Measurements from ENCODE around the gene OLFM1. TPM values are rescaled to one million over a fixed set of nuclear protein-coding genes. Genes with fewer than 3 reads are reported as not detected.
A peak's percentile ranks its signal among the peaks of the same experiment; 100 is the strongest.
"Not testable (repeated sequence)": the region's sequence is repeated elsewhere in the genome, so short reads cannot be mapped to it uniquely, and the experiment has no call there.

The OLFM1 gene
- total RNA-seq, 2 experiments from 2014 or later, result not detected

DNA sequence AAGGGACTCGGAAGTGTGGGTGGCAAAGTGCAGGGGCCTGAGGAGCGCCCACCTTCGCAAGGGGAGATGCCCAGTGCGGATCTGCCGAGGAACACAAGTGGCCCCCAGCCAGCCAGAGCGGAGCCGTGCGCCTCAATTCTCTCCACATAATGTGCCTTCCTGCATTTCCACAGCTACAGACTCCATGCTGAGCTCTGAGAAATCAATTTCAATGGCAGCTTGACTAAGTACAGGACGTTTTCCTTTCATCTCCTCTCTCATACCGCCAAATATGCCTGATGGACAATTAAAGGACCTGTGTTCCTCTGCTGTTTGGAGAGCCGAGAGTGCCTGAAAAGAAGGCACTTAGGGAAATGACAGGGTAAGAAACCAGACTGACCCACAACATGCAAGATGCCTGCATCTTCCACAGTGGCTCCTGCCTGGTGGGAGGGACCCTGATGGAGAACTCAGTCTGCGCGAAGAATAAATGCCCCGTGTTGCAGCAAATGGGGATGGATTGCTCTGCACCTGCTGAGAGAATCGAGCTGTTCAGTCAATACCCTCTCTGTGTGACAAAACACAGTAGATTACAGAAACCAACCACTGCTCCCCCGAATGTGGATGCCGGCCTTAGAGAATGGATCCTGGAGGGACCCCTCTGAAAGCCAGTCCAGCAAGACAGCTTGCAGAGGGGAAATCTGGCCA lies 38.6 kb upstream of the OLFM1 start:
- Mint-ChIP-seq H3K9me3 (no peaks in the 10 kb centered on the region), H3K27ac (no peak overlapping the region), H3K4me1 (peaks cover 1% of the 10 kb centered on the region), H3K4me3 (no peak overlapping the region), H3K27me3 (peaks cover 2% of the 10 kb centered on the region), H3K36me3 (no peaks in the 10 kb centered on the region)
- POLR2A ChIA-PET, result no interaction called here
- DNase-seq (no peak), ATAC-seq (ENCODE audit: low read depth) (no peak)

DNA sequence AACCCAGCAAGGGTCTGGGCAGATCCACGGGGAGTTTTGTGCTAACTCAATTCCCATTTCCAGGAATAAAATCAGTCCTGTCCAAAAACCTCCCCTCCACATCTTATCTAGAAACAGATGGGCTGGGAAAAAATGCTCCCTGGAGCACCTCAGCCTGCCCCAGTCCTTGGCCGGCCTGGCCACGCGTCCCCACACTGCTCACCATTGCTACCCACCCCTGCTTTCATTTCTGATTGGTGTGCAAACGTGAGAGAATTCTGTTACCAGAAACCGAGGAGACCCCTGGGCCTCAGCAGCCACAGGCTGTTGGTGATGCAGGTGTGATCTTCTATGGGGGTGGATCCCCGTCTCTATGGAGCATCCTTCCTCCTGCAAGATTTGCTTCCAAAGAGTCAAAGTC lies 38.0 kb upstream of the OLFM1 start:
- ATAC-seq (ENCODE audit: low read depth) (no peak), DNase-seq (no peak)
- Mint-ChIP-seq H3K9me3 (no peaks in the 10 kb centered on the region), H3K4me1 (peaks cover 1% of the 10 kb centered on the region), H3K27me3 (peaks cover 2% of the 10 kb centered on the region), H3K4me3 (no peak overlapping the region), H3K36me3 (no peaks in the 10 kb centered on the region), H3K27ac (no peak overlapping the region)
- POLR2A ChIA-PET, result no interaction called here

DNA sequence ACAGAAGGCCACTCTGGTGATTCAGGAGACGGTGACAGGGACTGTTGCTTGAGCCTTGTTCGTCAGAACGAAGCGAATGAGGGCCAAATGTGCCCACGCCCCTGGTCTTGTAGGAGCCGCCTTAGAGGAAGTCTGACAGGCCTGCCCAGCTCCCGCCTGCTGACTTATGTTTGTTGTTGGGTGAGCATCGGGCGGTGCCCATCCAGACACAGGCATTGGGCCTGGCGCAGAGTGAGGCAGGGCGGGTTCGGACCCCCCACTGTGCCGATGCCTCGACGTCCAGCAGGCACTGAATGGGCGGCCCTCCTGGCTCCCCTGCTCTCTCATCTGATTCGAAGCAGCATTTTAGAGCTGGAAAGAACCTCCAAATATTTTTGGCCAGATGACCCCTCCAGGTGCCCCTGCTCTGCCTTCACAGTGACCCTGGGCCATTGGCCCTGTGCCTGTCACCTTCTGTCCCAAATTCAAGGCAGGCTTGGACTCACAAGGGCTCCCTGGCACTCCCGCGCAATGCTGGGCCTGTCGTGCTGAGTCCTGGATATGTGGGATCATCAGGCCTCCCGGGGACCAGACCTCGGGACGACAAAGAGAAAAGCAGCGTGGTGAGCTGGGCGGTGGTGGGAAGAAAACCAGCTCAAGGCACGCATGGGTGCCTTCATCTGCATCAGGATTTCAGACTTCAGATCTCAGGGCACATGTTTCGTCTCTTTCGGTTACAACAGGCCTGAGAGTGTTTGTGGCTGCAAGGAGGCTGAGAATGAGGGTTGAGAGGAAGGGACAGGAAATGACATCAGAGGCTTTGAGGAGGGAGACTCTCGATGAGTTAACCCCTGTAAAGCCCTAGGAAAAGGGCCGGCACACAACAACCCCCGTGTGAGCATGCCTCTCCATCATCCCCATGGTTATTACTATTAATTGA lies 37.1 kb upstream of the OLFM1 start:
- H3K4me1 Mint-ChIP-seq, result peaks cover 1% of the 10 kb centered on the region
- no peaks in the 10 kb centered on the region for H3K9me3 Mint-ChIP-seq
- no peak overlapping the region for H3K4me3 Mint-ChIP-seq
- no peak for DNase-seq
- no peaks in the 10 kb centered on the region for H3K36me3 Mint-ChIP-seq
- POLR2A ChIA-PET, result no interaction called here
- peaks cover 2% of the 10 kb centered on the region for H3K27me3 Mint-ChIP-seq
- ATAC-seq (ENCODE audit: low read depth), result no peak
- H3K27ac Mint-ChIP-seq, result no peak overlapping the region

DNA sequence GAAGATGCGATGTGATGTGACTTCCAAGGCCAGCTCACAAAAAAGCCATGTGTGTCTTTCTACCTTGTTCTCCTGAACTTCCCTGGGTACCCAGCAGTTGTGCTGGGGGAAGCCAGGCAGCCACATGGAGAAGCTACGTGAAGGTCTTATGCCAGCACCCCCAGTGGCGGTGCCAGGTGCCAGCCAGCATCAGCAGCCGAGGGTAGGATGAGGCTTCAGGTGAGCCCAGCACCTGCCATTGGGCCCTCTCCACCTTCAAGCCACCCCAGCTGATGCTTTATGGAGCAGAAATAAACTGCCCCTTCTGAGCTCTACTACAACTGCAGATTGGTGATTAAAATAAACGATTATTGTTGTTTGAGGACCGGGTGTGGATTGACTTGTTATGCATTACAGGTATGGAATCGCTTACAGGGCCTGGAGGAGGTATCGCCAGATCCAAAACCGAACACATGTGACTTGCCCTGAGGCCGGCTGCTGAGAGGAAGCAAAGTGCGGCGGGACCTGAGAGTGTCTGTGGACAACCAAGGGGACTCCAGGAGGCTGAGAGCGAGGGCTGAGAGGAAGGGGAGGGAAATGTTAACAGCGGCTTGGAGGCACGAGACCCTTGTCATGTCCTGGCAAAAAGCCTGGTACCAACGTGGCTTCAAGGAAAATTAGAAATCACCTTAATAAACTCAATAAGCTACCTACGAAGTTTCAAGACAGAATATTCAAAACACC lies 36.0 kb upstream of the OLFM1 start:
- DNase-seq, result no peak
- H3K36me3 Mint-ChIP-seq, result no peaks in the 10 kb centered on the region
- no peak overlapping the region for H3K4me3 Mint-ChIP-seq
- H3K27me3 Mint-ChIP-seq, result peaks cover 2% of the 10 kb centered on the region
- peaks cover 1% of the 10 kb centered on the region for H3K4me1 Mint-ChIP-seq
- POLR2A ChIA-PET, result no interaction called here
- H3K27ac Mint-ChIP-seq, result no peak overlapping the region
- H3K9me3 Mint-ChIP-seq, result no peaks in the 10 kb centered on the region
- ATAC-seq (ENCODE audit: low read depth), result no peak

DNA sequence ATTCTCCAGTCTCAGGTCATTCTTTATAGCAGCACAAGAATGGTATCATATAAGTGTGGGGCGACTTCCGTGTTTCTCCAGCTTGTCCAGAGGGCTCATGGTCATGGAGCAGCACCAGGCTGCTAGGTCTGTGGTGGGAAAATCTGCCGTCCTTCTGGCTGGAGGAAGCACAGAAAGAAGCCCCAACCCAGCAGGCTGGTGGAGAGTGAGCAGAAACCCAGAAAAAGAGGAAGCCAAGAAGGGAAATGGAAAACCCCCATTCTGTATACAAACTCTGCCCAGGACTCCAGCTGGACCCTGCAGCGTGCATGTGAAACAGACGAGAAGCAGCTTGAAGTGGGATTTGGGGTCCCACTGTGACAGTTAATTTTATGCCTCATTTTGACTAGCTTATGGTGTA lies 34.3 kb upstream of the OLFM1 start:
- peaks cover 1% of the 10 kb centered on the region for H3K4me1 Mint-ChIP-seq
- POLR2A ChIA-PET, result no interaction called here
- no peak for ATAC-seq (ENCODE audit: low read depth)
- no peak overlapping the region for H3K27ac Mint-ChIP-seq
- no peak overlapping the region for H3K4me3 Mint-ChIP-seq
- H3K9me3 Mint-ChIP-seq, result no peaks in the 10 kb centered on the region
- H3K27me3 Mint-ChIP-seq, result peaks cover 4% of the 10 kb centered on the region
- DNase-seq, result no peak
- no peaks in the 10 kb centered on the region for H3K36me3 Mint-ChIP-seq

DNA sequence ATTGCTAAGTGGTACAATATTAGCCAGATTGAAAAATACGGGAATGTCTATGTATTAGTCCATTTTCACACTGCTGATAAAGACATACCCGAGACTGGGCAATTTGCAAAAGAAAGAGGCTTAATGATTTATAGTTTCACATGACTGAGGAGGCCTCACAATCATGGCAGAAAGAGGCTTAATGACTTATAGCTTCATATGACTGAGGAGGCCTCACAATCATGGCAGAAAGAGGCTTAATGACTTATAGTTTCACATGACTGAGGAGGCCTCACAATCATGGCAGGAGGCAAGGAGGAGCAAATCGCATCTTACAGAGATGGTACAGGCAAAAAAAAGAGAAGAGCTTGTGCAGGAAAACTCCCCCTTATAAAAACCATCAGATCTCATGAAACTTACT lies 32.3 kb upstream of the OLFM1 start:
- ATAC-seq (ENCODE audit: low read depth) (no peak), DNase-seq (no peak)
- no peaks in the 10 kb centered on the region for H3K36me3 Mint-ChIP-seq
- no peak overlapping the region for H3K27ac Mint-ChIP-seq
- no peak overlapping the region for H3K4me3 Mint-ChIP-seq
- H3K9me3 Mint-ChIP-seq, result no peaks in the 10 kb centered on the region
- peaks cover 6% of the 10 kb centered on the region for H3K27me3 Mint-ChIP-seq
- H3K4me1 Mint-ChIP-seq, result peaks cover 1% of the 10 kb centered on the region
- POLR2A ChIA-PET, result no interaction called here

DNA sequence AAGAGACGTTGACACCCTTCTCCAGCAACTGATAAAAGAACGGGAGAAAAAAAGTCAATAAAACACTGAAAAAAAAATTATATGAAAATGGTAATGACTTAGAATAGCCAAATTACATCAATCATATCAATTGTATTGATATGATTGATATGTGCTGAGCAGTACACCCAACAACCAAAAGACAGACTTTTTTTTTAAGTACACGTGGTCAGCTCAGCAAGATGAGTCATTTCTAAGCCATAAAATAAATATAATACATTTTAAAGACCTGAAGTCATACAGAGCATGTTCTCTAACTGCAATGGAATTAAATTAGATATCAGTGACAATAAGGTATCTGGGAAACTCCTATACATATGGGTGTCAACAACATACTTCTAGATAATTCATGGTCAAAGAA lies 30.9 kb upstream of the OLFM1 start:
- ATAC-seq (ENCODE audit: low read depth) (no peak), DNase-seq (no peak)
- Mint-ChIP-seq H3K27me3 (peaks cover 4% of the 10 kb centered on the region), H3K27ac (no peak overlapping the region), H3K36me3 (no peaks in the 10 kb centered on the region), H3K4me3 (no peak overlapping the region), H3K4me1 (no peaks in the 10 kb centered on the region), H3K9me3 (no peaks in the 10 kb centered on the region)
- POLR2A ChIA-PET, result no interaction called here

DNA sequence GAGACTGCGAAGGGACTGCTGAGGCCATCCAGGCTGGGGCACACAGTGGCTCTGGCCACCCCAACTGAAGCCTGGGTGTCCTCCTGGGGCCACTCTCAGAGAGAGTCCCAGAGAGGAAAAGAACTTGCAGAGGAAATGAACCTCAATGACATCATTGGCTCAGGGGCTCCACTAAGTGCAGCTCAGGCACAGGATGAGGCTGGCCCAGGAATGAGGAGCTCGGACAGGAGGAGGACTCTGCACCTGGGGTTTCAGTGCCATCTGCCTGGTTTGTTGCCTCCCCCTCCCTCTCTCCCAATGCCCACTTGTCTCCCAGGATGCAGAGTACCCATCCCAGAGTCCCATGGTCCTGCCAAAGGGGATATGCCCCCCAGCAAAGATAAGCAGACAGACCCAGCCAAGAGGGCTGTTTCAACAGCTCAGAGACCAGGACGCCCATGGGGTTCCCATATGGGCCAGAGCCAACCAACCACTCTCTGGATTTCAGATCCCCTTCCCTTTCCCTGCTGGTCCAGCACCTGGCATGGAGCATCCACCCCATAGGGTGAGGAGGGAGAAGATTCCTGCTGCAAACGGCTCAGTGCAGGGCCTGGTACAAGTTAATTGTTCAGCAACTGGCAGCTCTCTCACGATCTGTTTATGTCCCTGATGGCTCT lies 26.9 kb upstream of the OLFM1 start:
- Mint-ChIP-seq H3K27me3 (peaks cover 4% of the 10 kb centered on the region), H3K9me3 (peaks cover 12% of the 10 kb centered on the region), H3K4me3 (no peak overlapping the region), H3K27ac (no peak overlapping the region), H3K36me3 (no peaks in the 10 kb centered on the region), H3K4me1 (no peaks in the 10 kb centered on the region)
- POLR2A ChIA-PET, result no interaction called here
- ATAC-seq (ENCODE audit: low read depth) (no peak), DNase-seq (peak; percentile 10)

DNA sequence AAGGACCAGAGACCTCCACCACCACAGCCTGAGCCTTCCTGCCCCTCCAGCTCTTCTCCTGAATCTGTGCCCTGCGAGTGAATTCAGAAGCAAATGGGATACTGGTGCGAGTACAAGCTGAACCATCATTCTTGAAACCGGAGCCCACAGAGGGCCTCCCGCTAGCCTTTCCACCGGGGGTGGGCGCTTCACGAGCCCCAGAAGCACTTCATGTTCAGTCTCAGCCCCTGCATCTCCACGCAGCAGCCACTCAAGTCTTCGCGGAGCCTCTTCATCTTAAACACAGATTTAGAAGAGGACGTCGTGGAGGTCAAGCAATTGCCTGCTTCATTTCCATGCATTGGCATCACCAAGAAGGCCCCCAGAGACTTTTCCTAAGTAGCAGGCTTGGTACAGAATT lies 26.0 kb upstream of the OLFM1 start:
- no peak for ATAC-seq (ENCODE audit: low read depth)
- no peaks in the 10 kb centered on the region for H3K36me3 Mint-ChIP-seq
- POLR2A ChIA-PET, result no interaction called here
- H3K9me3 Mint-ChIP-seq, result peaks cover 15% of the 10 kb centered on the region
- DNase-seq, result peak; percentile 1
- H3K27ac Mint-ChIP-seq, result no peak overlapping the region
- H3K4me3 Mint-ChIP-seq, result no peak overlapping the region
- H3K27me3 Mint-ChIP-seq, result peaks cover 4% of the 10 kb centered on the region
- no peaks in the 10 kb centered on the region for H3K4me1 Mint-ChIP-seq

DNA sequence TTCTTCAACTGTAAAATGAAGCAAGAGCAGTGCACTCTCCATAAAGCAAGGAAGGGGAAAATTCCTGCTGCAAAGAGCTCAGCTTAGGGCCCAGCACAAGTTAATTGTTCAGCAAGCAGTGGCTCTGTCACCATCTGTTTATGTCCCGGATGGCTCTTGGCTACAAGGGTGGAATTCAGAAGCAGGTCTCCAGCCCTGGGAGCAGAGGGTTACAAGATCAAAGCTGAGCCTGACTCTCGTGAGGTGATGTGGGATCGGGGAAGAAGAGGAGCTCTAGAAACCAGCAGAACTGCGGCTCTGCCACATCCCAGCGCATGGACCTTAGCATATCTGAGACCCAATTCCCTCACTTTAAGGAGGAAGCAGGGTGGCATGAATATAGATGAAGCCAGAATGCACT lies 25.2 kb upstream of the OLFM1 start:
- Mint-ChIP-seq H3K9me3 (peaks cover 15% of the 10 kb centered on the region), H3K4me3 (no peak overlapping the region), H3K27me3 (peaks cover 4% of the 10 kb centered on the region), H3K4me1 (no peaks in the 10 kb centered on the region), H3K36me3 (no peaks in the 10 kb centered on the region), H3K27ac (no peak overlapping the region)
- ATAC-seq (ENCODE audit: low read depth) (no peak), DNase-seq (no peak)
- POLR2A ChIA-PET, result no interaction called here

DNA sequence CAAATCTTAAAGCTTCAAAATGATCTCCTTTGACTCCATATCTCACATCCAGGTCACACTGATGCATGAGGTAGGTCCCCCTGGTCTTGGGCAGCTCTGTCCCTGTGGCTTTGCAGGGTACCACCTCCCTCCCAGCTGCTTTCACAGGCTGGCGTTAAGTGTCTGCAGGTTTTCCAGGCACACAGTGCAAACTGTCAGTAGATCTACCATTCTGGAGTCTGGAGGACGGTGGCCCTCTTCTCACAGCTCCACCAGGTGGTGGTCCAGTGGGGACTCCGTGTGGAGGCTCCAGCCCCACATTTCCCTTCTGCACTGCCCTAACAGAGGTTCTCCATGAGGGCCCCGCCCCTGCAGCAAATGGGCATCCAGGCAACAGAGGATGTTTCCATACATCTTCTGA lies 24.0 kb upstream of the OLFM1 start:
- POLR2A ChIA-PET; H3K36me3 Mint-ChIP-seq; H3K4me3 Mint-ChIP-seq; H3K27me3 Mint-ChIP-seq; H3K27ac Mint-ChIP-seq; DNase-seq; ATAC-seq (ENCODE audit: low read depth); H3K4me1 Mint-ChIP-seq: not testable (repeated sequence)
- H3K9me3 Mint-ChIP-seq, result peaks cover 15% of the 10 kb centered on the region

DNA sequence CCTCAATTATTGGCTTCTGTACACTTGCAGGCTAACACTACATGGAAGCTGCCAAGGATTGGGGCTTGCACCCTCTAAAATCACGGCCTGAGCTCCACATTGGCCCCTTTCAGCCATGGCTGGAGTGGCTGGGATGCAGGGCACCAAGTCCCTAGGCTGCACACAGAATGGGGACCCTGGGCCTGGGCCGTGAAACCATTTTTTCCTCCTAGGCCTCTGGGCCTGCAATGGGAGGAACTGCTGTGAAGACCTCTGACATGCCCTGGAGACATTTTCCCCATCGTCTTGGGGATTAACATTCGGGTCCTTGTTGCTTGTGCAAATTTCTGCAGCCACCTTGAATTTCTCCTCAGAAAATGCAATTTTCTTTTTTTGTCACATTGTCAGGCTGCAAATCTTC lies 23.6 kb upstream of the OLFM1 start:
- H3K27me3 Mint-ChIP-seq; POLR2A ChIA-PET; H3K4me3 Mint-ChIP-seq; DNase-seq; H3K36me3 Mint-ChIP-seq; H3K4me1 Mint-ChIP-seq; H3K27ac Mint-ChIP-seq; ATAC-seq (ENCODE audit: low read depth): not testable (repeated sequence)
- peaks cover 15% of the 10 kb centered on the region for H3K9me3 Mint-ChIP-seq

DNA sequence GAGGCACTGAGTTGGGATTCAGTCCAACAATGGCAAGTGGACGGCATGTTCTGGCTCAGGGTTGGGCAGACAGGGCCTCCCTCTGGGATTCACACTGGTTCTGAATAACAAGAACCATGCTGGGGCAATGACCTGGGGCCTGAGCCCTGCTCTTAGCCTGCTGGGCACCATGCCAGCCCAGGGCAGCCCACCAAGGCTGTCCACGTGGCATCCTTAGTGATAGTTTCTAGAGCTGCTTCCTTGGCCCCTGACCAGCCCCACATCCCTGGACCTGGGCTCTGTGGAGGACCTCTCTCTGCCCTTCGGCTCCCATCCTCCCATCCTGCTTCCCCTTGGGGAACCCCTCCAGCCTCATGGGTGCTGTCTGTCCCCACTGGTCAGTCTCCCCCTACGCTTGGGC lies 22.3 kb upstream of the OLFM1 start:
- peaks cover 15% of the 10 kb centered on the region for H3K9me3 Mint-ChIP-seq
- POLR2A ChIA-PET, result no interaction called here
- H3K27me3 Mint-ChIP-seq, result peaks cover 3% of the 10 kb centered on the region
- H3K4me3 Mint-ChIP-seq, result no peak overlapping the region
- ATAC-seq (ENCODE audit: low read depth) (no peak), DNase-seq (no peak)
- no peaks in the 10 kb centered on the region for H3K4me1 Mint-ChIP-seq
- H3K27ac Mint-ChIP-seq, result no peak overlapping the region
- H3K36me3 Mint-ChIP-seq, result no peaks in the 10 kb centered on the region
